GM23338 (cell line): ENCODE measurements around the gene SZT2. TPM values are rescaled to one million over a fixed set of nuclear protein-coding genes. Genes with fewer than 3 reads are reported as not detected.

Experiments used
- ATAC-seq: fragments of 200-7000 bp; cut with Tn5 transposase; 3 replicates; pipeline ENCODE4 v1.9.1; 2020
- DNase-seq: peaks from one replicate; pipeline ENCODE4 v3.0.0-alpha.2; 2015; ENCODE audit warnings: low spot score
- H2AFZ ChIP-seq: fragments of 200-600 bp; sonication (generic); 2 replicates; pipeline ENCODE4 v1.8.0; 2016; ENCODE audit warnings: antibody characterized with exemption, mild to moderate bottlenecking, moderate library complexity
- H3F3A ChIP-seq: fragments of 200-600 bp; sonication (generic); replicated peaks from 2 replicates; pipeline ENCODE4 v1.8.0; 2017; ENCODE audit warnings: antibody characterized with exemption, mixed run types, low read depth
- H3K27ac ChIP-seq: fragments of 200-600 bp; sonication (generic); 2 replicates; pipeline ENCODE4 v1.6.1; 2016; ENCODE audit warnings: low read depth
- H3K27me3 ChIP-seq: fragments of 200-600 bp; sonication (generic); 2 replicates; pipeline ENCODE4 v1.8.0; 2016; ENCODE audit warnings: mild to moderate bottlenecking, mixed run types, moderate library complexity; ENCODE audit not compliant: insufficient read depth
- H3K36me3 ChIP-seq: fragments of 200-600 bp; sonication (generic); 2 replicates; pipeline ENCODE4 v1.8.0; 2016; ENCODE audit warnings: mild to moderate bottlenecking; ENCODE audit not compliant: insufficient read depth
- H3K4me1 ChIP-seq: fragments of 200-600 bp; sonication (generic); 2 replicates; pipeline ENCODE4 v1.8.0; 2016; ENCODE audit warnings: mild to moderate bottlenecking, moderate library complexity; ENCODE audit not compliant: insufficient read depth
- H3K4me2 ChIP-seq: fragments of 200-600 bp; sonication (generic); 2 replicates; pipeline ENCODE4 v1.7.1; 2017; ENCODE audit warnings: mixed run types
- H3K4me3 ChIP-seq: fragments of 200-600 bp; sonication (generic); 2 replicates; pipeline ENCODE4 v1.6.1; 2016; ENCODE audit warnings: mixed run types
- H3K79me2 ChIP-seq: fragments of 200-600 bp; sonication (generic); replicated peaks from 2 replicates; pipeline ENCODE4 v1.8.0; 2017; ENCODE audit warnings: mild to moderate bottlenecking; ENCODE audit not compliant: insufficient read depth
- H3K9me2 ChIP-seq: fragments of 200-600 bp; sonication (generic); 2 replicates; pipeline ENCODE4 v1.8.0; 2017; ENCODE audit not compliant: insufficient read depth
- H4K20me1 ChIP-seq: fragments of 200-600 bp; sonication (generic); replicated peaks from 2 replicates; pipeline ENCODE4 v1.8.0; 2017; ENCODE audit warnings: mild to moderate bottlenecking; ENCODE audit not compliant: insufficient read depth
- H3K27ac Mint-ChIP-seq: 2 replicates; pipeline ENCODE4 v1.8.0; 2020; ENCODE audit warnings: inconsistent platforms, mild to moderate bottlenecking, moderate library complexity, mixed read lengths
- H3K27me3 Mint-ChIP-seq: 3 replicates; pipeline ENCODE4 v1.8.0; 2022; ENCODE audit warnings: low read depth, mild to moderate bottlenecking, moderate library complexity, mixed read lengths, inconsistent platforms; ENCODE audit not compliant: insufficient read depth, poor library complexity
- H3K36me3 Mint-ChIP-seq: 3 replicates; pipeline ENCODE4 v1.8.0; 2021; ENCODE audit warnings: low read depth, mild to moderate bottlenecking, inconsistent platforms, moderate library complexity, mixed read lengths
- H3K4me1 Mint-ChIP-seq: 3 replicates; pipeline ENCODE4 v1.8.0; 2020; ENCODE audit warnings: mild to moderate bottlenecking, inconsistent platforms, mixed read lengths
- H3K4me3 Mint-ChIP-seq: 3 replicates; pipeline ENCODE4 v1.8.0; 2021; ENCODE audit warnings: moderate library complexity, mild to moderate bottlenecking, inconsistent platforms, mixed read lengths
- H3K9me3 Mint-ChIP-seq: 3 replicates; pipeline ENCODE4 v1.8.0; 2020; ENCODE audit warnings: moderate library complexity, mild to moderate bottlenecking, inconsistent platforms, mixed read lengths
- CREB1 ChIP-seq: fragments of 250-450 bp; sonication (Bioruptor Pico); IDR thresholded peaks from 2 replicates; pipeline ENCODE4 v1.5.0; 2020; ENCODE audit warnings: low read depth, mild to moderate bottlenecking, moderate library complexity
- CTCF ChIP-seq, 2 experiments: fragments of 200-600 bp in 1 of 2; sonication (generic) in 1 of 2; conservative IDR thresholded peaks; 2 replicates each; pipeline versions ENCODE4 v1.5.1 to v1.6.1; 2016 to 2017; ENCODE audit warnings: antibody characterized with exemption in 2 of 2, low read depth in 2 of 2, mild to moderate bottlenecking in 2 of 2, moderate library complexity in 1 of 2
- ETS1 ChIP-seq: IDR thresholded peaks from 2 replicates; pipeline ENCODE4 v1.6.1; 2016; ENCODE audit warnings: antibody characterized with exemption
- EZH2 ChIP-seq: fragments of 200-600 bp; sonication (generic); IDR thresholded peaks from one replicate; pipeline ENCODE4 v1.8.0; 2017; ENCODE audit warnings: antibody characterized with exemption, mild to moderate bottlenecking, low read depth; ENCODE audit not compliant: unreplicated experiment
- EZH2phosphoT487 ChIP-seq: fragments of 200-600 bp; sonication (generic); IDR thresholded peaks from one replicate; pipeline ENCODE4 v1.8.1; 2018; ENCODE audit warnings: antibody characterized with exemption; ENCODE audit not compliant: unreplicated experiment
- JUNB ChIP-seq: IDR thresholded peaks from one replicate; pipeline ENCODE4 v1.6.1; 2016; ENCODE audit warnings: antibody characterized with exemption; ENCODE audit not compliant: unreplicated experiment
- NANOG ChIP-seq: IDR thresholded peaks from 2 replicates; pipeline ENCODE4 v1.6.1; 2016; ENCODE audit warnings: antibody characterized with exemption, borderline replicate concordance
- POLR2AphosphoS5 ChIP-seq: IDR thresholded peaks from 2 replicates; pipeline ENCODE4 v1.6.1; 2016; ENCODE audit warnings: antibody characterized with exemption, low read depth
- REST ChIP-seq: IDR thresholded peaks from one replicate; pipeline ENCODE4 v1.6.1; 2018; ENCODE audit warnings: antibody characterized with exemption; ENCODE audit not compliant: unreplicated experiment
- STAT1 ChIP-seq: IDR thresholded peaks from one replicate; pipeline ENCODE4 v1.6.1; 2016; ENCODE audit warnings: antibody characterized with exemption; ENCODE audit not compliant: unreplicated experiment
- ZNF114 ChIP-seq: fragments of 250-450 bp; sonication (Bioruptor Pico); IDR thresholded peaks from 2 replicates; pipeline ENCODE4 v1.5.0; 2020; ENCODE audit warnings: mild to moderate bottlenecking, moderate library complexity
- ZNF331 ChIP-seq: fragments of 250-450 bp; sonication (Bioruptor Pico); IDR thresholded peaks from 2 replicates; pipeline ENCODE4 v1.5.0; 2020; ENCODE audit warnings: low read depth, mild to moderate bottlenecking, moderate library complexity
- ZNF462 ChIP-seq: fragments of 250-450 bp; sonication (Bioruptor Pico); IDR thresholded peaks from 2 replicates; pipeline ENCODE4 v1.5.0; 2020; ENCODE audit warnings: mild to moderate bottlenecking, moderate library complexity
- polyA plus RNA-seq: library from polyadenylated mRNA; unstranded; fragments of >200 nt; fragmentation: Nextera tagmentation; extraction: Ambion mirVana; gene quantifications from 2 replicates; pipeline ENCODE4 v1.2.1, GENCODE V29; 2016
- total RNA-seq: library from RNA; depleted of rRNA; stranded (reverse); fragments of >200 nt; shearing (Covaris generic); gene quantifications from 2 replicates; pipeline ENCODE4 v1.2.3, GENCODE V29; 2014

SZT2 gene
- total and polyA plus RNA-seq, 2 experiments from 2014 or later = 4.1 to 16.1 TPM

GRCh38 chr1:43370564-43370963, 19.1 kb upstream of the SZT2 start:
- H3K4me2 ChIP-seq = no peak overlapping the region

More at GRCh38 chr1:43370564-43370963, 19.1 kb upstream of the SZT2 start:
- Histone ChIP-seq H3K9me2 (no peaks in the 10 kb centered on the region), H2AFZ (no peak overlapping the region), H3K36me3 (no peaks in the 10 kb centered on the region), H3K27me3 (no peaks in the 10 kb centered on the region), H4K20me1 (peaks cover 3% of the 10 kb centered on the region; the same call in 1 of the 2 replicates), H3K4me3 (no peak overlapping the region), H3K4me1 (peaks cover 19% of the 10 kb centered on the region), H3F3A (peaks cover 9% of the 10 kb centered on the region), H3K79me2 (peaks cover 7% of the 10 kb centered on the region; the same call in 1 of the 2 replicates), H3K27ac (no peak overlapping the region)
- Mint-ChIP-seq H3K27ac (no peak overlapping the region), H3K27me3 (peaks cover 6% of the 10 kb centered on the region), H3K4me3 (no peak overlapping the region), H3K4me1 (peaks cover 15% of the 10 kb centered on the region; the same call in 2 of the 3 replicates), H3K36me3 (no peaks in the 10 kb centered on the region), H3K9me3 (no peaks in the 10 kb centered on the region)
- TF ChIP-seq STAT1 (no peak), EZH2phosphoT487 (no peak), ETS1 (no peak), CREB1 (CRISPR knock-in tag) (no peak), CTCF (conservative IDR thresholded peaks at IDR 0.05; ENCODE audit: low read depth in 2 of 2) (no peak), JUNB (no peak), ZNF462 (CRISPR knock-in tag) (no peak), ZNF114 (no peak), ZNF331 (CRISPR knock-in tag) (no peak), REST (no peak), NANOG (no peak), EZH2 (no peak), POLR2AphosphoS5 (no peak)
- no peak for DNase-seq
- no peak for ATAC-seq
